Mammary epithelial cell (primary cell): ENCODE results near the gene DUSP2.

Source experiments
- EZH2 ChIP-seq: IDR thresholded peaks from 2 replicates; pipeline ENCODE4 v1.6.1; 2012; ENCODE audit warnings: low read length, inconsistent platforms, borderline replicate concordance
- TF ChIP-seq, protein P1 (sequence below), 2 donors: IDR thresholded peaks in 1 of 2; conservative IDR thresholded peaks in 1 of 2; 2 replicates each; pipeline ENCODE4 v1.5.1; 2011 to 2012; ENCODE audit warnings: inconsistent platforms in 2 of 2, low read length in 2 of 2, mild to moderate bottlenecking in 2 of 2, control low read depth in 1 of 2, low read depth in 1 of 2; ENCODE audit not compliant: insufficient read depth in 1 of 2; ENCODE audit errors: extremely low read depth in 1 of 2

DNA sequence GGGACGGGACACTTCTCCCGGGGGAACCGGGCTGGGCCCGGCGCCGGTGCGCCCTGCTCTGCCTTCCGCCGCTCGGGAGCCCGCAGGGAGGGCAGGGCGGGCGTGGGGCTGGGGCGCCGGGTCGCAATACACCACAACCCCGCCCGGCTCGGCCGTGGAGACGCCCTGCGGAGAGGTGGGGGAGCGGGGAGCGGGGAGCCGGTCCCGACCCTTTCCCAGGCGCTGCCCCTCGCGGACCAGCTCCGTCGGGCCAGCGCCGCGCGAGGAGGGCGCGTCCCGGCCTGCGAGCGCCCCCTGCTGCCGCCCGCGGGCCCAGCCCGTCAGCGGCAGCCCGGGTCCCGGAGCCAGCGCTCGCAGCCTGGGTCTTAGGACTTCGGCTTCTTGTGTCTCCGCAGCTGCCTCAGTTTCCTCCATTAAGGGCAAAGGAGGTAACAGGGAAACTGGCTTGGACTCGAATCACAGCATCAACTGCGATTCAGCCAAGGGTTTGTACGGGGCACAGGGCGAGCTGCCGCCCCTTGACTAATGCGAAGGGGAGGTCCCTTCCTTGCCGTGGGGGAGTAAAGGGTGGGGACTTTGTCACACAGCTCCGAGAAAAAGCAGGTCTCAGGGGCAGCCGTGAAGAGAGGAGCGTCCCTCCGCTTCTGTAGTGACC lies 28.2 kb downstream of the DUSP2 start:
- TF ChIP-seq, protein P1, sequence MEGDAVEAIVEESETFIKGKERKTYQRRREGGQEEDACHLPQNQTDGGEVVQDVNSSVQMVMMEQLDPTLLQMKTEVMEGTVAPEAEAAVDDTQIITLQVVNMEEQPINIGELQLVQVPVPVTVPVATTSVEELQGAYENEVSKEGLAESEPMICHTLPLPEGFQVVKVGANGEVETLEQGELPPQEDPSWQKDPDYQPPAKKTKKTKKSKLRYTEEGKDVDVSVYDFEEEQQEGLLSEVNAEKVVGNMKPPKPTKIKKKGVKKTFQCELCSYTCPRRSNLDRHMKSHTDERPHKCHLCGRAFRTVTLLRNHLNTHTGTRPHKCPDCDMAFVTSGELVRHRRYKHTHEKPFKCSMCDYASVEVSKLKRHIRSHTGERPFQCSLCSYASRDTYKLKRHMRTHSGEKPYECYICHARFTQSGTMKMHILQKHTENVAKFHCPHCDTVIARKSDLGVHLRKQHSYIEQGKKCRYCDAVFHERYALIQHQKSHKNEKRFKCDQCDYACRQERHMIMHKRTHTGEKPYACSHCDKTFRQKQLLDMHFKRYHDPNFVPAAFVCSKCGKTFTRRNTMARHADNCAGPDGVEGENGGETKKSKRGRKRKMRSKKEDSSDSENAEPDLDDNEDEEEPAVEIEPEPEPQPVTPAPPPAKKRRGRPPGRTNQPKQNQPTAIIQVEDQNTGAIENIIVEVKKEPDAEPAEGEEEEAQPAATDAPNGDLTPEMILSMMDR (conservative IDR thresholded peaks at IDR 0.05 in 1 of 2, IDR thresholded peaks at IDR 0.05 in 1 of 2; ENCODE audit: extremely low read depth in 1 of 2, insufficient read depth in 1 of 2, low read depth in 1 of 2, low read length in 2 of 2): peak; percentile 52 to 64
- no peak for TF ChIP-seq EZH2
